Subcutaneous adipose tissue (tissue), 4 donors: Measurements from ENCODE around the gene SEPTIN12. TPM values are rescaled to one million over a fixed set of nuclear protein-coding genes. Genes with fewer than 3 reads are reported as not detected.

Source experiments
- CTCF ChIP-seq: fragments of 450-650 bp; IDR thresholded peaks from one replicate; pipeline ENCODE4 v1.5.1; 2016; ENCODE audit warnings: low read depth, mild to moderate bottlenecking, control low read depth, antibody characterized with exemption, moderate library complexity
- total RNA-seq, 4 donors: library from RNA; depleted of rRNA; stranded (reverse); fragments of >200 nt; gene quantifications; one replicate each; pipeline ENCODE4 v1.1.0, GENCODE V29; 2016

SEPTIN12 gene
- total RNA-seq, 4 donors from 2014 or later: not detected

DNA sequence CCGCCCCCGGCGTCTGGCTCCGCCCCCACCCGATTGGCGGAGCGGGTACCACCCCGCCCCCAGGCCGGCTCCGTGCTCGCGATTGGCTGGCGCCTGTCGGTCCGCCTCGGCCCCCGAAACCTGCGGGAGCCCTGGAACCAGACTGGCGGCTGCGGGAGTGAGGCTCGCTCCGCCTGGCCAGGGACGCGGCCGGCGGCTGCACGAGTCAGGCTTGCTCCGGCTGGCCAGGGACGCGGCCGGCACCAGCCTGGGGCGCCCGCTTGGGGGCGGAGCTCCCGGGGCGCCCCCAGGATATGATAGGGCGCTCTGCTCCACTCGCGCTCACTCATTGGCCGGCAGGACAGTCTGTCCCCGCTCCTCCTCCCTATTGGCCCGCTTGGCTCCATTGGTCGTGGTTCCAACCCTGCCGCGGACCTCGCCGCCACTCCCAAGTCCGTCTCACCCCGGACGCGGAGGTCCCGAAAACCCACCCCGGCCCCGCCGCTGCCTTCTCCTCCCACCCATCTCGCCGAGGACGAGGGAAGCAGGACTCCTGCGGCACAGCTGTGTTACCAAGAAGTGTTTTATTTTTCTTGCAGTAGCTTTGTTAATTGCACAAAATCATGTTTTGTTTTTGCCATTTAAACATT, 14.6 kb upstream of the SEPTIN12 start:
- no peak for TF ChIP-seq CTCF

GRCh38 chr16:4801962-4802658, 14.0 kb upstream of the SEPTIN12 start, which contains the start of gene ROGDI:
Gene ROGDI (minus strand): TSS chr16:4802633. CDS start chr16:4802571, 62 bp downstream.
- no peak for TF ChIP-seq CTCF

- no peak for TF ChIP-seq CTCF
Observed at GRCh38 chr16:4801051-4801961, 13.2 kb upstream of the SEPTIN12 start.

- no peak for TF ChIP-seq CTCF
Observed at GRCh38 chr16:4800290-4801041, 12.3 kb upstream of the SEPTIN12 start.

DNA sequence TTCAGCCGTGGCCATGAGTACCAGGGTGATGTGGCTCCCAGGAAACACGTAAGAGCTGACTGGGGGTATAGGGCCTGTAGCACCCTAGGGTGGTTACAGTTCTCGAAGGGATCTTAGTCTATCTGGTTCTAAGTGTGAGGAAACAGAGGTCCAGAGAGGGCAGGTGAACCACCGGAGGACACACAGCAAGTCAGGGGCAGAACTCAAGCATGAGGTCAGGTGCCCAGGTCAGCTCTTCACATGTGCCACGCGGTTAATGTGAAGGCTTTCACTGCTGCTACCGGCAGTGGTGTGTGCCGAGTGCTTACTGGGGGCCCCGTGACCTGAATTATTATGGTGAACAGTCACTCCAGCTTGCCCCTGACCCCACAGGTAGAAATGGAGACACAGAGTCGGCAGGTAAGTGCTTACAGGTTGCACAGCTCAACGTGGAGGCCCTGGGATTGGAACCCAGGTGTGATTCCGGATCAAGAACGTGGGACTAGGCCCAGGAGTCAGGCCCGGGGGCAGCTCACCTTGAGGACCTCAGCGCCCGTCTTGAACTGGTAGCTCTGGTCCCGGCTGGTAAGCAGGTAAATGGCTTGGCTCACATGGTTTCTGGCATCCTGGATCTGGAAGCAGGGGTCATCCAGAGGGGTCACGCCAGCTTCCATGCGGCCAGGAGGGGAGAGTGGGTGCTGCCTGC, 11.2 kb upstream of the SEPTIN12 start:
- TF ChIP-seq CTCF: no peak

- TF ChIP-seq CTCF: no peak
Observed at GRCh38 chr16:4798456-4798855, 10.3 kb upstream of the SEPTIN12 start.
